GM10248 (cell line): ENCODE data around the gene SLC1A2.
A peak's percentile ranks its signal among the peaks of the same experiment; 100 is the strongest.

Source experiments
- CTCF ChIA-PET: fragments of 300-600 bp; sonication (Branson Sonifier 250); formaldehyde crosslinking; extraction: SDS; loops from one replicate; lab custom pipeline; 2021; ENCODE audit warnings: antibody characterized with exemption; lab: Yijun Ruan, JAX
- POLR2A ChIA-PET: fragments of 350-650 bp; sonication (Branson Sonifier 250); formaldehyde crosslinking; extraction: SDS; loops from one replicate; lab custom pipeline; 2020; ENCODE audit warnings: antibody characterized with exemption; lab: Yijun Ruan, JAX
- DNase-seq: peaks from one replicate; pipeline ENCODE4 v3.0.0; 2012; ENCODE audit errors: extremely low spot score
- CTCF ChIP-seq: IDR thresholded peaks from 2 replicates; pipeline ENCODE4 v1.5.1; 2012; ENCODE audit warnings: mild to moderate bottlenecking, low read depth; ENCODE audit errors: extremely low read depth, missing control alignments, control extremely low read depth

SLC1A2 gene

GRCh38 chr11:35237860-35238715 is 181.3 kb downstream of the SLC1A2 start:
- peak; percentile 52 for TF ChIP-seq CTCF
- POLR2A ChIA-PET, result no interaction called here
- DNase-seq, result peak; percentile 34
- CTCF ChIA-PET, result interaction anchor here (0.7 to 8.5 kb wide), 36 partner anchors 8 to 398 kb away, joined by 3 to 47 read pairs (median 4); no protein-coding TSS in a partner anchor

- no peak for TF ChIP-seq CTCF
- DNase-seq, result no peak
- ChIA-PET CTCF (interaction anchor here (0.7 to 8.5 kb wide), 34 partner anchors 8 to 397 kb away, joined by 3 to 47 read pairs (median 4); no protein-coding TSS in a partner anchor), POLR2A (no interaction called here)
These were observed 182.0 kb downstream of the SLC1A2 start for GRCh38 chr11:35237351-35237750.

GRCh38 chr11:35236667-35237003 is 182.7 kb downstream of the SLC1A2 start:
- no peak for TF ChIP-seq CTCF
- DNase-seq, result no peak
- POLR2A ChIA-PET, result no interaction called here
- CTCF ChIA-PET, result interaction anchor here (1.0 to 8.5 kb wide), 12 partner anchors 10 to 311 kb away, joined by 3 to 47 read pairs (median 4); no protein-coding TSS in a partner anchor

- POLR2A ChIA-PET, result no interaction called here
- no peak for TF ChIP-seq CTCF
- CTCF ChIA-PET, result interaction anchor here (1.0 to 8.5 kb wide), 7 partner anchors 10 to 310 kb away, joined by 3 to 47 read pairs (median 5); no protein-coding TSS in a partner anchor
- no peak for DNase-seq
These were observed 183.3 kb downstream of the SLC1A2 start for GRCh38 chr11:35235936-35236666.

- no peak for DNase-seq
- ChIA-PET POLR2A (no interaction called here), CTCF (interaction anchor here (1.1 to 8.5 kb wide), 6 partner anchors 10 to 310 kb away, joined by 3 to 47 read pairs (median 12); no protein-coding TSS in a partner anchor)
- TF ChIP-seq CTCF, result no peak
These were observed 183.9 kb downstream of the SLC1A2 start for GRCh38 chr11:35235498-35235897.

- POLR2A ChIA-PET, result no interaction called here
- no peak for TF ChIP-seq CTCF
- CTCF ChIA-PET, result interaction anchor here (1.5 to 8.5 kb wide), 3 partner anchors 10 to 237 kb away, joined by 3 to 47 read pairs (median 18); no protein-coding TSS in a partner anchor
These were observed 184.2 kb downstream of the SLC1A2 start for GRCh38 chr11:35235157-35235468.

More at GRCh38 chr11:35235157-35235468, 184.2 kb downstream of the SLC1A2 start:
- DNase-seq, result no peak
